Keratinocyte (primary cell): ENCODE data around the gene KLHDC7B. TPM values are rescaled to one million over a fixed set of nuclear protein-coding genes. Genes with fewer than 3 reads are reported as not detected.

Experiments
- DNase-seq: peaks from one replicate; pipeline ENCODE4 v3.0.0-alpha.2; 2011; ENCODE audit warnings: low read depth, missing footprints, low spot score
- FAIRE-seq: peaks from 2 replicates; lab custom pipeline; 2011; peaks lifted over from hg19 to GRCh38; lab: Jason Lieb, UNC
- H2AFZ ChIP-seq: 2 replicates; pipeline ENCODE4 v1.6.0; 2012; ENCODE audit warnings: low read length, control low read depth, inconsistent platforms; ENCODE audit not compliant: control insufficient read depth
- H3K27ac ChIP-seq: 2 replicates; pipeline ENCODE4 v1.5.1; 2011; ENCODE audit warnings: low read length; ENCODE audit not compliant: control insufficient read depth, insufficient read depth
- H3K27me3 ChIP-seq: 3 replicates; pipeline ENCODE4 v1.6.0; 2011; ENCODE audit warnings: low read length; ENCODE audit not compliant: control insufficient read depth, insufficient read depth; ENCODE audit errors: extremely low read depth
- H3K36me3 ChIP-seq, 2 experiments: 2 replicates in 1 of 2; 3 replicates in 1 of 2; pipeline ENCODE4 v1.5.1; 2011; ENCODE audit warnings: low read length in 2 of 2, mild to moderate bottlenecking in 1 of 2; ENCODE audit not compliant: control insufficient read depth in 2 of 2, insufficient read depth in 2 of 2; ENCODE audit errors: extremely low read depth in 1 of 2
- H3K4me1 ChIP-seq: 3 replicates; pipeline ENCODE4 v1.5.1; 2011; ENCODE audit warnings: low read length; ENCODE audit not compliant: control insufficient read depth, insufficient read depth; ENCODE audit errors: extremely low read depth
- H3K4me2 ChIP-seq: 3 replicates; pipeline ENCODE4 v1.6.0; 2011; ENCODE audit warnings: low read depth, low read length; ENCODE audit not compliant: control insufficient read depth, insufficient read depth; ENCODE audit errors: extremely low read depth
- H3K4me3 ChIP-seq, 3 experiments: fragments of 200-600 bp in 1 of 3; sonication (generic) in 1 of 3; 2 replicates in 2 of 3; 3 replicates in 1 of 3; pipeline ENCODE4 v1.5.1; 2011 to 2016; ENCODE audit warnings: low read length in 3 of 3, mild to moderate bottlenecking in 3 of 3, control low read depth in 2 of 3, inconsistent platforms in 1 of 3, low read depth in 1 of 3, mixed read lengths in 1 of 3, mixed run types in 1 of 3, moderate library complexity in 1 of 3; ENCODE audit not compliant: control insufficient read depth in 2 of 3, insufficient read depth in 2 of 3; ENCODE audit errors: extremely low read depth in 1 of 3
- H3K79me2 ChIP-seq: 2 replicates; pipeline ENCODE4 v1.6.0; 2012; ENCODE audit warnings: low read length; ENCODE audit not compliant: control insufficient read depth, insufficient read depth
- H3K9ac ChIP-seq: 3 replicates; pipeline ENCODE4 v1.6.0; 2011; ENCODE audit warnings: low read length; ENCODE audit not compliant: control insufficient read depth, insufficient read depth; ENCODE audit errors: extremely low read depth
- H3K9me1 ChIP-seq: 3 replicates; pipeline ENCODE4 v1.6.0; 2011; ENCODE audit warnings: low read length; ENCODE audit not compliant: control insufficient read depth, insufficient read depth; ENCODE audit errors: extremely low read depth
- H3K9me3 ChIP-seq: 2 replicates; pipeline ENCODE4 v1.5.1; 2012; ENCODE audit warnings: low read depth, low read length; ENCODE audit not compliant: control insufficient read depth
- H4K20me1 ChIP-seq: 3 replicates; pipeline ENCODE4 v1.6.0; 2011; ENCODE audit warnings: low read length; ENCODE audit not compliant: control insufficient read depth, insufficient read depth; ENCODE audit errors: extremely low read depth
- CTCF ChIP-seq, 3 experiments: IDR thresholded peaks in 1 of 3; conservative IDR thresholded peaks in 1 of 3; optimal IDR thresholded peaks in 1 of 3; 2 replicates in 2 of 3; 3 replicates in 1 of 3; pipeline versions ENCODE3 to v1.5.1; 2011; ENCODE audit warnings: low read length in 3 of 3, mild to moderate bottlenecking in 3 of 3, moderate library complexity in 2 of 3, control low read depth in 1 of 3, inconsistent platforms in 1 of 3; ENCODE audit not compliant: insufficient read depth in 2 of 3; ENCODE audit errors: extremely low read depth in 1 of 3
- EZH2 ChIP-seq: IDR thresholded peaks from one replicate; pipeline ENCODE4 v1.6.1; 2012; ENCODE audit warnings: inconsistent platforms, mild to moderate bottlenecking, low read length, moderate library complexity
- dilution Hi-C: fragments of 300-500 bp; cut with MboI; formaldehyde crosslinking; loops from one replicate; pipeline ENCODE4 v1.7.0; 2020; ENCODE audit warnings: low sequenced_read_pairs; ENCODE audit not compliant: extremely low pct_ligation_motif_present
- polyA plus RNA-seq, 5 experiments: library from polyadenylated mRNA; depleted of rRNA in 3 of 5; stranded (reverse) in 3 of 5; stranded (forward) in 1 of 5; unstranded in 1 of 5; fragments of >200 nt; gene quantifications; 1 replicate in 1 of 5; 2 replicates in 3 of 5; 3 replicates in 1 of 5; pipeline versions ENCODE4 v1.2.1 to v1.2.3, GENCODE V29; 2011 to 2012; ENCODE audit warnings: missing spikeins in 2 of 5, low read depth in 1 of 5, low replicate concordance in 1 of 5

KLHDC7B gene
- polyA plus RNA-seq, 1 donor (not counting 4 experiments of a cell fraction or from before 2014, with no cell fraction given), result 0.01 TPM

GRCh38 chr22:50516891-50517290, 28.8 kb upstream of the KLHDC7B start:
- no peak for TF ChIP-seq EZH2
- TF ChIP-seq CTCF (optimal IDR thresholded peaks at IDR 0.05 in 1 of 3, IDR thresholded peaks at IDR 0.05 in 1 of 3, conservative IDR thresholded peaks at IDR 0.05 in 1 of 3; ENCODE audit: extremely low read depth in 1 of 3, insufficient read depth in 2 of 3, low read length in 3 of 3), result no peak
- H3K27ac ChIP-seq, result no peak overlapping the region
- no peak overlapping the region for H3K4me2 ChIP-seq
- H2AFZ ChIP-seq, result no peak overlapping the region
- H3K4me3 ChIP-seq, result no peak overlapping the region
- dilution Hi-C loops, result no loop called here
- no peaks in the 10 kb centered on the region for H3K4me1 ChIP-seq
- no peaks in the 10 kb centered on the region for H4K20me1 ChIP-seq
- no peaks in the 10 kb centered on the region for H3K9me1 ChIP-seq
- no peaks in the 10 kb centered on the region for H3K9me3 ChIP-seq
- DNase-seq (no peak), FAIRE-seq (no peak)
- peaks cover 12 to 17% of the 10 kb centered on the region in 2 experiments for H3K36me3 ChIP-seq
- H3K27me3 ChIP-seq, result no peaks in the 10 kb centered on the region
- no peak overlapping the region for H3K9ac ChIP-seq
- peaks cover 27% of the 10 kb centered on the region for H3K79me2 ChIP-seq

- TF ChIP-seq CTCF (optimal IDR thresholded peaks at IDR 0.05 in 1 of 3, IDR thresholded peaks at IDR 0.05 in 1 of 3, conservative IDR thresholded peaks at IDR 0.05 in 1 of 3; ENCODE audit: extremely low read depth in 1 of 3, insufficient read depth in 2 of 3, low read length in 3 of 3), result no peak
- TF ChIP-seq EZH2, result no peak
- peaks cover 16 to 22% of the 10 kb centered on the region in 2 experiments for H3K36me3 ChIP-seq
- dilution Hi-C loops, result no loop called here
- H3K79me2 ChIP-seq, result peaks cover 24% of the 10 kb centered on the region
- H3K27me3 ChIP-seq, result no peaks in the 10 kb centered on the region
- no peaks in the 10 kb centered on the region for H3K9me3 ChIP-seq
- FAIRE-seq (no peak), DNase-seq (no peak)
- H3K27ac ChIP-seq, result no peak overlapping the region
- no peaks in the 10 kb centered on the region for H3K9me1 ChIP-seq
- no peak overlapping the region for H3K4me2 ChIP-seq
- no peak overlapping the region for H2AFZ ChIP-seq
- no peaks in the 10 kb centered on the region for H4K20me1 ChIP-seq
- H3K4me1 ChIP-seq, result no peaks in the 10 kb centered on the region
- no peak overlapping the region for H3K4me3 ChIP-seq
- no peak overlapping the region for H3K9ac ChIP-seq
Measured at GRCh38 chr22:50517495-50518260, 28.0 kb upstream of the KLHDC7B start.
